Right hindlimb (tissue), 1 donor: Measurements from ENCODE around the gene ZFAND3.

Experiments
- DNase-seq: peaks from one replicate; pipeline ENCODE4 v3.0.0-alpha.2; 2018

The ZFAND3 gene

DNA sequence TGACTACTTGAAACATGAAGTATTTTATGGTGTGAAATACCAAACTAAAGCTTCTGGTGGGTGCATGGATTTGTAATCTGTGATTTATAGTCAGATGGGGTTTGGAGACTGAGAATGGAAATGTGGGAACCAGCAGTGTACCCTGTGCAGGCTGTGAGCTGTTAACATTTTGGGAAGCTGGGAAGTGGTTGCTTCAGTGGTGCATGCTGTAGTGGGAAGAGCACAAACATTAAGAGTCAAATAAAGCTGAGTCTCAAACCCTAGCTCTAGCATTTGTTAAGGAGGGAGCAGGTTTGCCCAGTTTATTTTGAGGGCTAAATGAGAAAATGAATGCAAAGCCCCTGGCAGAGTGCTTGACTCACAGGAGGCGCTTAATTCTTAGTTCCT is 235.7 kb downstream of the ZFAND3 start:
- DNase-seq: no peak

DNA sequence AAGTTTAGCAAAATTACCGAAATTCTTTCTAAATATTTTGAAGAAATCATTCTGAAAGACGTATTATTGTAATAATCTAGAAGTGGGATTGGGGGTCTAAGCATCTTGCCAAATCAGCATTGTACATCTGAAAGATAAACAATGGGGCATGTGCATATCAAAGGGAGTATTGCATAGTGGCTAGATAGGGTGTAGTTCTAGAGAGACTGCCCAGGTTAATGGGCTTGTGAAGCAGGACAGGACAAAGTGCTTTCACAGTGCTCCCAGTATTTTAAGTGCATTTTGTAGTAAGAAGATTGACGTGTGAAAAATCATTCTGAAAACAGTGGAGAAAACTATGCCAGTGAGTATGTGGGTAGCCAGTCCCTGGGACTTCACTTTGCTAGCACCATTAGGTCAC is 236.8 kb downstream of the ZFAND3 start:
- DNase-seq: no peak

DNA sequence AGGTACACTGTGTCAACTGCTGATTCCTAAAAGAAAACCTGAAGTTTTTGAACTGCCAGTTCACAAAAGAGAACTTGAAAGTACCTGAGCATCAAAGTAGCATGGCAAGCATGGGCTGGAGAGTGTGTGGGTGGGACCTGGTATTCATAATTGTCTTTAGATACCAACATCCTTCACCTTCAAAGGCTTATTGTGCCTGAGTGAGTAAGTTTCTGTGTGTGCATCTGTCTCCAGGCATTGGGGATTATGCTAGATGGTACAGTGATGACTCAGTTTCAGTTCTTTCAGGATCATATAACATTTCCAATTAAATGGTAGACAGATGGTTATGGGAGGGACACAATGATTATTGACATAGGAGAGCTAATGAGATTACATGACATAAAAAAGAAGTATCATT is 238.5 kb downstream of the ZFAND3 start:
- DNase-seq: no peak

DNA sequence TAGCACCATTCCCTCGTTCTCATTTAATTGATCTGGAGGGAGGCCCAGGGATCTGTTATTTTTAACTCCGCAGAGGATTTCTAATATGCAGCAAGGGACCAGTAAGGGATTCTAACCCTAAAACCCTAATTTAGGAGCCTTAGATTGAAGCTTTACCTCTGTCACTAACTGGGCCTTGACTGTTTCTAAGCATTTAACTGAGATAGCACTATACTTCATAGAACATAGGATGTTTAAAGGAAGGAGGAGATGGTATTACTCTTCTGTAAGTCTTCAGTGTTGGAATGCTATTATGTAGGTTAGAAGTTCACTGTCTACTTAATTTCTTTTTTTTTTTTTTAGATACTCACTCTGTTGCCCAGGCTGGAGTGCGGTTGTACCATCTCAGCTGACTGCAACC is 242.5 kb downstream of the ZFAND3 start:
- DNase-seq: no peak

DNA sequence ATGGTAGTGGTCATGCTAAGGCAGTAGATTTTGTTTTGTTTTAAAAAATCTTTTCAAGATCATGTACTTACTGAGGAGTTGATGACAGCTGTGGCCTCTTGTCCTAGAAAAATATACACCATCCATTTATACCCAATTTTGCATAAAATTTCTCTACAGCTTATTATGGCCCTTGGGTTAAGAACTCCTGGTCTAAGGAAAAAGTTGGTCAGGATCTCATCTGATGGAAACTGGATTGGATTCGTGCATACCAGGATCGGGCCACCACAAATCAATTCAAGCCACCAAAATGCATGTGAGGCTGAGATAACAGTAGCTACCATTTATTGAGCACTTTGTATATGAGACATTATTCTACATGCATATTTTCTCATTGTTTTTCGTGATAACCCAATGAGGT is 244.4 kb downstream of the ZFAND3 start:
- no peak for DNase-seq

DNA sequence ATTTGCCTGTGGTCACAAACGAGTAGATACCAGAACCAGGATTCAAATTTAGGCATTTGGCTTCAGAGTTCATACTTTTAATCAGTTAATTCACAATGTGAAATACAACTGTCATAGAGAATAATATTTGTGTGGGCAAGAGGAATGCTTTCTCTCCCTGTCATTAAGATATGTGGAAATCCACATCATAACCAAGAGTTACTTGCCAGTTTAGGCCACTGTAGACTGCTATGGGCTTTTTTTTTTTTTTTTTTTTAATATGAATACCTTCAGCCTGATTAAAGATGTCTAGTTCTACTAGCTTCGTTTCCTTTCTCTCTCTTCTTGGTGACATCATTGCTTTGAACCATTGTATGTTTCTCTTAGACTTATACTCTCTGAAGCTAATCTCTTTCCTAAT is 244.9 kb downstream of the ZFAND3 start:
- DNase-seq: no peak

DNA sequence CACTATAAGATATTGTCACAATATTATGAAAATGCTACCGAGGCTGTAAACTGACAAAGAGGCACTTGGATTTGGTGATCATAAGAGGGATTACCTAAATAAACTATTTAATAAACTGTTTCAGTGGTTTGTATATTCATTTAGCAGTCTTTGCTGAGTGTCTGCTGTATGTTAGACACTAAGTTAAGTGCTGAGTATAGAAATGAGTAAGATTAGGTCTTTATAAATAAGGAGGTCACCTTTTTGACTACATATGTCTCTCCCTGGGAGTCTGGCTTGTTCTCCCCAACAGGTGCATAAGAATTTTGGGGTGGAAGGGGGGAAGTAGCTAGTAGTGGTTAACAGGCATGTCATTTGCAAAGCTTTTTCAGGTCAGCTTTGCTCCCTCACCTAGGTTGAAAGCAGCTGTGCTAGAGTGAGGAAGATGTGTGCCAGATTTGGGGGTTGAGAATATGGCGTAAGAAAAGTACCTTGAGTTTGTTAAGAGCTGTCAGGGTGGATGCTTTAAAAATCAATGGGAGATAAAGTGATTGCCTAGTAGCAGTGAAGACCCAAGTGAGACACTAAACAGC is 246.3 kb downstream of the ZFAND3 start:
- DNase-seq: no peak

DNA sequence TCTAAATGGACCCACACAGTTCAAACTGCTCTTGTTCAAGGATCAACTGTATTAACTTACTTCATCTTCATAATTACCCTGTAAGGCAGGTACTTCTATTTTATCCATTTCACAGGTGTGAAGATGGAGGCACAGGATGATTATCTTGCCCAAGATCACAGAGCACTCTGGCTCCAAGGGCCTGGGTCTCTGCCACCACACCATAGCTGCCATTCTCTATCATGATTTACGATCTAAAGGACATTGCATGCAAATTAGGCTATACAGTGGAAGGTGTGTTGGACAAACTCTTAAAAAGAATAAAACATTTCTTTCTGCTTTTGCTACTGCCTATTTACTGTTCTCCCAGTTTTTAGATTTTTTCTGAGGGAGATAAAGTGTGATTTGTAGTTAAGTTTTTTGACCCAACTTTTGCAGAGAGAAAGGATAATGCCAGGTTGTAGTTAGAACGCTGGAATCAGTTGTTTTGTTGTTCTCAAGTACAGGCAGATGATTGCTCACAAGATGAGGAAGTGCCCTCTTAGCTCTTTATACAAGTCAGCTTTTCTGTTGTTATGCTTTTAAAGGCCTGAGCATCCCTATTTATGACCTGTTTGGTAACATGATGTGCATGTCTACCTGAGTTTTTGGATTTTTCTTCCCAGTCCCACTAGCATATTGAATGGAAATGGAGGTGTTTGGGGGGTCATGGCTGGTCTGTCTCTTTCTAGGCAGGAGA is 247.9 kb downstream of the ZFAND3 start:
- no peak for DNase-seq

DNA sequence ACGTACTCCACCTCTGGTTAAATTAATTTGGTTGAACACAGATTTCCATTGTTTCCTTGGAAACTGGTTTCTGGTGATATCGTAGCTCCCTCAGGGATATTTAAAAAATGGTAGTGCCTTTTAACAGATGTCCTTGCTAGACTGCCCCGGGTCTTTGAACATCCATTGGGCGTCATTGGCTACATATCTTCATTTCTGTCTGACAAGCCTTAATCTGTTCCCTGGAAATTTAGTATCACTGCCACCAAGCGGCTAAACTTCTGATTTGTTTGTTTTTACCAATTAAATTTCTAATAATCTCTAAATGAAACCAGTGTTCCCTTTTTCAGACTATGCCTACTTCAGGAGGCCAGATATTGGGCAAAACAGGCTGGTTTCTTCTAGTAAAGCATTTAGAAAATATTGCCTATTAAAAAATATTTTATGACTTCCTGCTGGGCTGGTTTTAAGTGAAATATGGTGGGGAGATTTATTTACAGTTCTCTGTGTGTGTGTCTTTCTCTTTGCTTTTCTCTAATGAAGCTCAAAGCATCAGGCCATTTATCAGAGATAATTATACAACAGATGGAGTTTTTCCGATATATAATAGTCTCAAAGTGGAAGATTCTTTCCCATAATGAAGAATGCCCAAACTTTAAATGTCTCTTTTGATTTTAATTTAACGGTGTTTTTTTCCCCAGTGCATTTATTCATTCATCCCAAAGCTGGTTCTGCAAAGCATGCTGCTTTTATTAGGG is 249.5 kb downstream of the ZFAND3 start:
- peak; percentile 17 for DNase-seq

DNA sequence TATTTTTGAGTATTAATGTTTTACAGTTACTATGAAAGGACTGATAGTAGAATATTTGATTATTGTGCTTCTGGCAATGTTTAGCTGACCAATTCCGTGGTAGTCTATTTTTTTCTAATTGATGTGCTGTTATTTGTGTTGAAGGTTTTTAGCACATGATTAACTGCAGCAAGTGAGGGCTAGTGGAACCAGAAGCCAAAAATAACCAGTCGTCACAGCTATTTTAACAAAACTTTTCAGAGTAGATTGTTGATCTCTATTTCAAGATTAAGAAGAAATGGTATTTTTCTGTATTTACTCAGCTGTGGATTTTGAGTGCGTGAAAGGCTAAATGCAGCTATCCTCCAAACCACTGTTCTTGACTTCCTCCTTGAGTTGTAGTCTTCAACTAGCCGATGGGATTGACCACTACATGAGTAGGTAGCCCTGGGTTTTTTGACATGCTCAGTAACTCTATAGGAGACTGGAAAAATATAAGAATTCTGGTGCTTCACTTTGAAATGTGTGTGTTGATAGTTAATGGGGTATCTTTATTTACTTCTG is 258.0 kb downstream of the ZFAND3 start:
- DNase-seq: no peak

DNA sequence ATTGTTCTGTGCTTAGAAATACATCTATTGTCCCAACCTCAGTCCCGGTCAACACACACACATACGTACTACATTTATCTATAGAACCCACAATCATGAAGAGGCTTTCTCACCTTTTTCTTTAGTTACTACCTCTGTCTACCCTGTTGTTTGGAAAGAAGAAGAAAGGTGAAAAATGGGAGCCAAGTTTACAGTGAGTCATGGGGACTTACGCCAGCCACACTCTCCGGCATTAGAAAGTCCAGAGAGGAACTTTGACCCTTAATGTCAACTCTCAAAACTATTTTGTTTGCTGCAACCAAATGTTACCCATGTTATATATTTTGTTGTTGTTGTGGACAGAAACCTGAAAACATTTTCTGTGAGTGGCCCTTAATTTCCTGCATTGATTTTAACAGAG is 259.1 kb downstream of the ZFAND3 start:
- DNase-seq: no peak

DNA sequence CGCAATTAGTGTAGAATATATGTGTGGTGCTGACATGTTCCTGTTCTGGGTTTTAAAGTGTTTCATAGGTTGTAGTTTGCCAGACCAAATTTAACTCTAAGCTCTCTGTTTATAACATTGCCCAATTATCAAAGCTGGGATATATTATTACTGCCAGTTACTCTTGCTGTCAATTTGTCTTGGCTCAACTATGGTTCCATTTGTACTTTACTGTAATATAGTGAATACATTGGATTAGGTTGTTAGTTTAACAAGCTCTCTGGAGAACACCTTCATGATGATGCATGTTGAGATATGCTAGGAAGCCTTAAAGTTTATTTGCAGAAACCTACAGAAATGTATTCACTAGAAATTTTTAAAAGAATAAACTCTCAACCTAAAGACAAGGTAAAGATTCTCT is 259.6 kb downstream of the ZFAND3 start:
- no peak for DNase-seq

DNA sequence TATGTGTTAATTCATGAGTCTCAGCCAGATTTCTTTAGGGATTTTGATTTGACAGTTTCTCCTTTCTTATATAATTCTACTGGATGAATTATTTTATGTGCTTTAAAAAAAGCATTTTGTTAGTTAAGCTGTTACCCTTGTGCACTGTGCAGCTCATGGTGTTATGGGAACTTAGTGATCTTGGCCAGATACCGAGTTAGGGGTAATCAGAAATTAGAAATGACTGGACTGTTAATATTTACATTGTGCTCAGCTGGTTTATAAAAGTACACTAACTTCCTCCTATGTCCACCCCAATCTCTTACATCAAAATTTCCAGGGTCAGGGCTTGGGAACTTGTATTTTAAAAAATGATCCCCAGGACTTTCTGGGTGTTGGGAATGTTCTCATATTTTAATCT is 260.0 kb downstream of the ZFAND3 start:
- DNase-seq: no peak

DNA sequence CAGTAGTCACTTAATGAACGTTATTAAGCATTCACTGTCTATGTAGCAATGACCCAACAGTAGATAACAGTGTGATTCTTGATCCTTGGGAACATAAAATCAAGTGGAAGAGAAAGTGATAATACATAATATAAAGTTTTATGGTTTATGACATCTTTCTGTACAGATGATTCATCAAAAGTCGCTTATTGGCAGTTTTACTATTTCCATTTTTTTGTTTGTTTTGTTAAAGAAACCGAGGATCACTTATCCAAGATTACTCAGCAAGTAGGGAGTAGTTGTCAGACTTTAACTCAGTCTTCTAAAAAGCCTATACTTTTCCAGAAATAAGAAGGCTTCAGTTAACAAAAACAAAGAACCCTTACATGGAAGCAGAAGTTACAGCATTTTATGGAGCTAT is 260.8 kb downstream of the ZFAND3 start:
- DNase-seq: no peak

DNA sequence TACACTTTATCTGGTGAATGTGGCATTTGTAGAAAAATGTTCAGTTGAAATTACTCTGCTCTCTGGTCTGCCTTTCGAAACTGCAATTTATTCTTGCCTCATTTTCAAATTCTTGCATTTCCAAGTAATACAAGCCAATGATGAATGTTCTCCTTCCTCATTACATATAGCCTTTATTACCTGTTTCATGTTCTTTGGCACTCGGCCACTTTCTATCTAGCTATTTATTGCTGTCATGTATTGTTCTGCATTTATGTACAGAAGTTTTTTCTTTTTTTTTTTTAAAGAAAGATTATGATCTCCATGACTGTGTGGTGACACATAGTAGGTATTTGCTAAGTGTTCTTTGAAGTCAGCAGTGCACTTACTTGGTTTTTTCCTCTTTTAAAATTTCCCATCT is 261.4 kb downstream of the ZFAND3 start:
- DNase-seq: no peak

DNA sequence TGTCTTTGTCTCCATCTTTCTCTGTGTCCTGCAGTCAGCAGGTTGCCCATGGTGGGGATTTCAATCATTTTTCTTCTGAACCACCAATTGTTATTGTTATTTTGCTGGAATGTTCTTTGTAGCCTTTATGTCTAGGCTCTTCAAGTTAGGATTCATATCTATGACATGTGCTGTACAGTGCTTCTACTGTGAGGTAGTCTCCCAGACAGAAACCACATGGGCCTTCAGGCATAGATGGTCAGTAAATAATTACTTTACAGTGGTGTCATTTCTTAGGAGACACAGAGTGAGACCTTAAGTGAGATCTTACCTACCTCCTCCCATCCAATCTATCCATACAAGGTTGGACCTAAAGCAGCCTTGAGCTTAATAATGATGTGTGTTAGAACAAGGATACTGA is 265.5 kb downstream of the ZFAND3 start:
- DNase-seq: no peak

DNA sequence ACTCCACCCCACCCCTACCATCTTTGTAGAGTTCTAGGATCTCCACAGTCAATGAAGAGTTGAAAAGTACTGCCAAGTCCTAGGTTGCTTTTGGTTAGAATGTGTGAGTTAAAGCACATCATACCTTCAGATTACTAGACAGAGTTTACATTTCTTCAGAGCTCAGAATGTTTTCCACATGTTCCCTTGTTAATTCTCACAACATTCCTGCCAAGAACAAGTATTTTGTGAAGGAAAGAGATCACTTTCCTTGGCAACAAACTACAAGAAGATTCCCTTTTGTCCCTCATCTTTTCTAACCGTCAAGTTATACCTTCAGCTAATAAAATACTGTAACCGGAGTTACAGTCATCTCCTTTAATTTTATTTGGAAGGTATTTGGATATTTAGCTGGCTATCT is 266.8 kb downstream of the ZFAND3 start:
- no peak for DNase-seq

DNA sequence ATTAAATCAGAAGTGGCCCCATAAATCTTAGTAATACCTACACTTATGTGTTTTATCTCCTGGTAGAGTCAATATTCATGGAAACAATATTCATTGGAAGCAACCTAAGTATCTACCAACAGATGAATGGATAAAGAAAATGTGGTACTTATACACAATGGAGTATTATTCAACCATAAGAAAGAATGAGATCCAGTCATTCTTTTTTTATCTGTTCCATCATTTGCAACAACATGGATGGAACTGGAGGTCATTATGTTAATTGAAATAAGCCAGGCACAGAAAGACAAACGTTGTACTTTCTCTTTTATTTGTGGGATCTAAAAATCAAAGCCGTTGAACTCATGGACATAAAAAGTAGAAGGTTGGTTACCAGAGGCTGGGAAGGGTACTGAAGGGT is 268.5 kb downstream of the ZFAND3 start:
- no peak for DNase-seq

DNA sequence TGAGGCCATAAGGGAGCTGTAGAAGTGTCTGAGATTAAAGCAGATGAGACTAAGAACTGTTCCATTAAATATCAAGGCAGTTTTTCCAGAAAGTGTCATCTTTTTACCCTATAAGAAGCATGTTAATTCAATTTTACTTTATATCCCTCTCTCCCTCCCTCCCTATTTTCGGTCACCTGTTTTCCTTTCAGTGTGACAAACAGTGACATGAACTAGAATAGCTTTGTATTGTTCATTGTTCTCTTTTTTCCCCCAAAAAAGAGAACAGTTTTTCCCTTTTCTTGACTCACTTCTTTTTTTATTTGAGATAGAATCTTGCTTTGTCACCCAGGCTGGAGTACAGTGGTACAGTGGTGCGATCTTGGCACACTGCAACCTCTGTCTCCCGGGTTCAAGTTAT is 269.3 kb downstream of the ZFAND3 start:
- DNase-seq: no peak

DNA sequence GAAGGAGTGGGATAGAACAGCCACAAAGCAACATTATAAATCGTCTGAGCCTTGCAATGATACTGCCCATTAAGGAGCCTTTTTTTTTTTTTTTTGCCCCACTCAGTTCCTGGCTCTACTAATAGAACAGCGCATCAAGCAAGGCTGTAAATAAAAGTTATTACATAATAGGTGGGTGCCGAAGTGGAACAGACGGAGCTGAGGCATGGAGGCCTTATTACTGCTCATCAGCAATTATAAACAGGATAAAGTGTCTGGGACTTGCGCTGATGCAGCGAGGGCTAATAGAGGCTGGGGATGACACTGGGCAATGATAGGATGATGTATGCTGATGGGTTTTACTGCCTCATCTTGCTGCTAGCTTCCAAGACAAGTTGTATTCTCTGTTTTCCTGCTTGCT is 272.1 kb downstream of the ZFAND3 start:
- DNase-seq: no peak

DNA sequence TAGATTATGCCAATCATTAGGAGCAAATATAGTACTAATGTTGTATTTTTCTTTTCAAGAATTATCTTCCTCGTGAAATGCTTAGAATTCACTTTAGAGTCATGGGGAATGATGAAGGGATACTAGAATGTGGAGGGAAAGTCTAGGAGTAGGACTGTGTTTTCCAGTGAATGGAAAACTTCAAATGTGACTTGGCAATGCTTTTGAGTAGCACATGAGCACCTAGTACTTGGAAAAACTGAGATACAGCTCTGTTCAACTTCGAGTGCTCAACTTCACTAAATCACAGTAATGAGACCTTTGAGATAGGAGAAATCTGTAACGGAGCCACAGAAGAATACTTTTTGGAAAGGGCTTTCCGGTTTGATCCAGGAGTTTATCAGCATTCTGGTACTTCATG is 272.9 kb downstream of the ZFAND3 start:
- DNase-seq: no peak

DNA sequence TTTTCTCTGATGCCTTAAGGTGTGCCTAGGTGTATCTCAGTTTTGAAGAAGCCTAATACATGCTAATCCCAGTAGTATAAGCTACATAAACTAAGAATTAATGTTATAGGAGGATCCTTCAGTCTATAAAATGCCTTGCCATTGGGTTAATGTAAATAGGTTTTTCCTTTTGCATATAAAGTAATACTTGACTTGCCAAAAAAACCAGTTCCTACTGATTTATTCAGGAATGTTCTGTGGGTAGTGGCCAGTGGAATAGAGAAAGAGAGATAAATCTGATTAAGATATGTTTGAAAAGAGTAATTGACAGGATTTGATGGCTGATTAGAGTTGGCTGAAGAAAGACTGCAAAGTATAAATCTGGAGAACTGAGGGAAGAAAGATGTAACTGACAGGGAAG is 273.4 kb downstream of the ZFAND3 start:
- DNase-seq: no peak

DNA sequence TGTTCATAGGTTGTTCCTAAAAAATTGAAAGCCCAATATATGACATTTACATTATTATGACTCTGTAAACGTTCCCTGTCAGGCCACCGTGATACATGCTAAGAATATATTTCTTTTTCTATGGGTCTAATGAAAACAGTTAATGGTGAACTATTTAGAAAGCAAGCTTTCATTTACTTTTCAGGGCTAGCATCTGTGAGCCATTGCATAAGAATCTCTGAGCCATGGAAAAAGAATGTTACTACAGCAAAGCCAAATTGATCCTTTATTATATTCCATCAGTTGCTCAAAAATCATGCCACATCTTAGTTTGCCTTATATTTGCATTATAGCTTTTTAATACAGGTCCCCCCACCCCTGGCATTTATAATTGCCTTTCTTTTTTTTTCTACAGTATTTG is 275.5 kb downstream of the ZFAND3 start:
- DNase-seq: no peak

DNA sequence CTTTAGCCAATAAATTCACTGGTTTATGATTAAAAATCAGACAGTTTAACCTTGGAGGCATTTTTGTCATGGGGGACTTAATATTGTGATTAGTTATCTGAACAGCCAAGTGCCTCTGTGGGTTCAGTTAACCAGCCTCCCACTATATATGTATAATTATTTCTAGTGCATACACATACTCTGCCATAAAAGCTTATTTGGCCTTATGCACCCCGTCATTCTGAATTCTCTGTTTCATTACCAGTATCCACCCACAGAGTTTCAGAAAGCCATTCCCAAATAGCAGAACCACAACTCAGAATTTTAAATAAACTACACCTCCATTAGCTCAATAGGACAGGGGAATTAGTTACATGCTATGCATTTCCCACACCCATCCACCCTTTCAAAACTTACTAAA is 279.7 kb downstream of the ZFAND3 start:
- no peak for DNase-seq
